H7 (cell line): Measurements from ENCODE around the gene HOXC9. TPM values are rescaled to one million over a fixed set of nuclear protein-coding genes. Genes with fewer than 3 reads are reported as not detected.

ENCODE experiments used
- DNase-seq: peaks from one replicate; pipeline ENCODE4 v3.0.0; 2012
- H3K27me3 ChIP-seq: 2 replicates; pipeline ENCODE4 v1.6.0; 2011; ENCODE audit warnings: mild to moderate bottlenecking, low read length; ENCODE audit not compliant: control insufficient read depth, insufficient read depth
- H3K36me3 ChIP-seq: replicated peaks from 2 replicates; pipeline ENCODE4 v1.5.1; 2011; ENCODE audit warnings: low read length; ENCODE audit not compliant: control insufficient read depth, insufficient read depth
- H3K4me3 ChIP-seq: 2 replicates; pipeline ENCODE4 v1.5.1; 2011; ENCODE audit warnings: low read depth, mild to moderate bottlenecking, control low read depth, low read length, moderate library complexity; ENCODE audit not compliant: insufficient read depth
- total RNA-seq: library from RNA; depleted of rRNA; stranded (reverse); fragments of >200 nt; shearing (Covaris generic); gene quantifications from 2 replicates; pipeline ENCODE4 v1.2.3, GENCODE V29; 2014

HOXC9 gene
- total RNA-seq, 1 experiment from 2014 or later: not detected

- peak; percentile 82 for DNase-seq
- no peak overlapping the region for H3K4me3 ChIP-seq
- H3K36me3 ChIP-seq: no peaks in the 10 kb centered on the region
- H3K27me3 ChIP-seq: peaks cover 98% of the 10 kb centered on the region
Observed at GRCh38 chr12:53985994-53986685, 13.8 kb upstream of the HOXC9 start.

- Histone ChIP-seq H3K4me3 (no peak overlapping the region), H3K27me3 (peaks cover 98% of the 10 kb centered on the region), H3K36me3 (no peaks in the 10 kb centered on the region)
- DNase-seq: no peak
Observed at GRCh38 chr12:53986686-53987483, 13.1 kb upstream of the HOXC9 start.

- peaks cover 98% of the 10 kb centered on the region for H3K27me3 ChIP-seq
- no peak for DNase-seq
- H3K4me3 ChIP-seq: no peak overlapping the region
- no peaks in the 10 kb centered on the region for H3K36me3 ChIP-seq
Observed at GRCh38 chr12:53987787-53988230, 12.2 kb upstream of the HOXC9 start.

- Histone ChIP-seq H3K36me3 (no peaks in the 10 kb centered on the region), H3K27me3 (peaks cover 98% of the 10 kb centered on the region), H3K4me3 (no peak overlapping the region)
- DNase-seq: no peak
Observed at GRCh38 chr12:53988541-53989226, 11.3 kb upstream of the HOXC9 start.

GRCh38 chr12:53989227-53990113 lies 10.5 kb upstream of the HOXC9 start:
- Histone ChIP-seq H3K27me3 (peaks cover 98% of the 10 kb centered on the region), H3K36me3 (no peaks in the 10 kb centered on the region), H3K4me3 (no peak overlapping the region)
- no peak for DNase-seq

GRCh38 chr12:53990311-53991076 lies 9.5 kb upstream of the HOXC9 start:
- Histone ChIP-seq H3K27me3 (peaks cover 100% of the 10 kb centered on the region), H3K4me3 (no peak overlapping the region), H3K36me3 (no peaks in the 10 kb centered on the region)
- no peak for DNase-seq

GRCh38 chr12:53991077-53991460 lies 8.9 kb upstream of the HOXC9 start:
- DNase-seq: no peak
- Histone ChIP-seq H3K36me3 (no peaks in the 10 kb centered on the region), H3K4me3 (no peak overlapping the region), H3K27me3 (peaks cover 100% of the 10 kb centered on the region)

- no peak overlapping the region for H3K4me3 ChIP-seq
- no peak for DNase-seq
- H3K36me3 ChIP-seq: no peaks in the 10 kb centered on the region
- H3K27me3 ChIP-seq: peaks cover 100% of the 10 kb centered on the region
Observed at GRCh38 chr12:53992377-53992889, 7.5 kb upstream of the HOXC9 start.

GRCh38 chr12:53993162-53994008 lies 6.6 kb upstream of the HOXC9 start:
- Histone ChIP-seq H3K27me3 (peaks cover 100% of the 10 kb centered on the region), H3K4me3 (no peak overlapping the region)

GRCh38 chr12:53994009-53994263 lies 6.0 kb upstream of the HOXC9 start:
- Histone ChIP-seq H3K36me3 (no peaks in the 10 kb centered on the region), H3K27me3 (peaks cover 100% of the 10 kb centered on the region), H3K4me3 (no peak overlapping the region)
- peak; percentile 57 for DNase-seq

More at GRCh38 chr12:53993162-53994008, 6.6 kb upstream of the HOXC9 start:
- DNase-seq: no peak
- no peaks in the 10 kb centered on the region for H3K36me3 ChIP-seq

- no peaks in the 10 kb centered on the region for H3K36me3 ChIP-seq
- peaks cover 100% of the 10 kb centered on the region for H3K27me3 ChIP-seq
- H3K4me3 ChIP-seq: no peak overlapping the region
- peak; percentile 70 for DNase-seq
Observed at GRCh38 chr12:53994264-53995001, 5.5 kb upstream of the HOXC9 start.

GRCh38 chr12:53995002-53995377 lies 5.0 kb upstream of the HOXC9 start:
- Histone ChIP-seq H3K36me3 (no peaks in the 10 kb centered on the region), H3K4me3 (no peak overlapping the region), H3K27me3 (peaks cover 100% of the 10 kb centered on the region)
- no peak for DNase-seq
